GM20431 (cell line): ENCODE data around the gene CETP.
"Not testable (repeated sequence)": the region's sequence is repeated elsewhere in the genome, so short reads cannot be mapped to it uniquely, and the experiment has no call there.

ENCODE experiments used
- in situ Hi-C: fragments of 300-500 bp; cut with MseI, MboI; formaldehyde crosslinking; loops from one replicate; pipeline ENCODE4 v1.15.0; 2020; ENCODE audit warnings: low sequenced_read_pairs; ENCODE audit not compliant: unreplicated experiment

The CETP gene

GRCh38 chr16:56989988-56990387 lies 28.2 kb downstream of the CETP start:
- in situ Hi-C loops, result no loop called here

GRCh38 chr16:56990407-56991286 lies 28.9 kb downstream of the CETP start:
- in situ Hi-C loops, result no loop called here

GRCh38 chr16:56992431-56992830 lies 30.7 kb downstream of the CETP start:
- in situ Hi-C loops, result not testable (repeated sequence)

- in situ Hi-C loops, result no loop called here
Observed at GRCh38 chr16:56993204-56993603, 31.5 kb downstream of the CETP start.

GRCh38 chr16:56994311-56994710 lies 32.6 kb downstream of the CETP start:
- in situ Hi-C loops, result no loop called here

GRCh38 chr16:56995136-56995805 lies 33.5 kb downstream of the CETP start:
- in situ Hi-C loops, result no loop called here

- in situ Hi-C loops, result no loop called here
Observed at GRCh38 chr16:56997264-56997663, 35.5 kb downstream of the CETP start.

GRCh38 chr16:56997931-56998330 lies 36.2 kb downstream of the CETP start:
- in situ Hi-C loops, result no loop called here

- in situ Hi-C loops, result no loop called here
Observed at GRCh38 chr16:56998352-56998751, 36.6 kb downstream of the CETP start.

GRCh38 chr16:56998861-56999260 lies 37.1 kb downstream of the CETP start:
- in situ Hi-C loops, result no loop called here

GRCh38 chr16:56999409-57000270 lies 37.9 kb downstream of the CETP start:
- in situ Hi-C loops, result no loop called here

- in situ Hi-C loops, result no loop called here
Observed at GRCh38 chr16:57000271-57001025, 38.7 kb downstream of the CETP start.

- in situ Hi-C loops, result no loop called here
Observed at GRCh38 chr16:57001026-57001679, 39.4 kb downstream of the CETP start.

GRCh38 chr16:57003439-57004386 lies 42.0 kb downstream of the CETP start:
- in situ Hi-C loops, result no loop called here

- in situ Hi-C loops, result no loop called here
Observed at GRCh38 chr16:57004387-57005250, 42.9 kb downstream of the CETP start.

- in situ Hi-C loops, result not testable (repeated sequence)
Observed at GRCh38 chr16:57005597-57005996, 43.8 kb downstream of the CETP start.

GRCh38 chr16:57007050-57007449 lies 45.3 kb downstream of the CETP start:
- in situ Hi-C loops, result no loop called here
